ENCODE data around the gene RNF8.
A peak's percentile ranks its signal among the peaks of the same experiment; 100 is the strongest.
"Not testable (repeated sequence)": the region's sequence is repeated elsewhere in the genome, so short reads cannot be mapped to it uniquely, and the experiment has no call there.

The RNF8 gene

GRCh38 chr6:37401658-37402057 is 47.9 kb downstream of the RNF8 start:
- not testable (repeated sequence) for DNase-seq

GRCh38 chr6:37406726-37407341 is 53.1 kb downstream of the RNF8 start:
- no peak for DNase-seq

GRCh38 chr6:37407948-37408347 is 54.2 kb downstream of the RNF8 start:
- DNase-seq = no peak

GRCh38 chr6:37409501-37409900 is 55.7 kb downstream of the RNF8 start:
- no peak for DNase-seq

GRCh38 chr6:37417393-37417792 is 63.6 kb downstream of the RNF8 start:
- no peak for DNase-seq

GRCh38 chr6:37418722-37419121 is 64.9 kb downstream of the RNF8 start:
- DNase-seq = no peak

- no peak for DNase-seq
These were observed 72.5 kb downstream of the RNF8 start for GRCh38 chr6:37426058-37426944.

- no peak for DNase-seq
These were observed 73.2 kb downstream of the RNF8 start for GRCh38 chr6:37426945-37427510.

GRCh38 chr6:37429352-37429750 is 75.6 kb downstream of the RNF8 start:
- DNase-seq = no peak

GRCh38 chr6:37432590-37432915 is 78.8 kb downstream of the RNF8 start:
- DNase-seq = no peak

- DNase-seq = peak; percentile 79
These were observed 79.3 kb downstream of the RNF8 start, which contains the start of gene CMTR1 for GRCh38 chr6:37432916-37433656. TSS of gene CMTR1 (plus strand) at chr6:37433221. CDS start at chr6:37435630, 2,409 bp downstream.

- DNase-seq = no peak
These were observed 80.0 kb downstream of the RNF8 start for GRCh38 chr6:37433657-37434271.

- no peak for DNase-seq
These were observed 81.6 kb downstream of the RNF8 start for GRCh38 chr6:37435373-37435772.

GRCh38 chr6:37435816-37436215 is 82.0 kb downstream of the RNF8 start:
- no peak for DNase-seq

- no peak for DNase-seq
These were observed 85.1 kb downstream of the RNF8 start for GRCh38 chr6:37438930-37439329.

GRCh38 chr6:37441651-37442050 is 87.9 kb downstream of the RNF8 start:
- no peak for DNase-seq

- DNase-seq = no peak
These were observed 88.8 kb downstream of the RNF8 start for GRCh38 chr6:37442416-37443215.

- not testable (repeated sequence) for DNase-seq
These were observed 89.4 kb downstream of the RNF8 start for GRCh38 chr6:37443216-37443542.
